Stimulated activated CD4-positive, alpha-beta T cell treated with anti-CD3 and anti-CD28 coated beads, Interleukin-1b, Interleukin-23, amount 100 ng/mL, for 48 hours (primary cell): ENCODE measurements around the gene P2RY14.
A peak's percentile ranks its signal among the peaks of the same experiment; 100 is the strongest.

Experiments used
- DNase-seq: peaks from one replicate; pipeline ENCODE4 v3.0.0-alpha.2; 2020

The P2RY14 gene

GRCh38 chr3:151174351-151174750, 104.0 kb downstream of the P2RY14 start:
- no peak for DNase-seq

GRCh38 chr3:151171145-151171757, 107.1 kb downstream of the P2RY14 start:
- DNase-seq, result peak; percentile 41

- DNase-seq, result peak; percentile 54
Observed at GRCh38 chr3:151169948-151170679, 108.2 kb downstream of the P2RY14 start.

- no peak for DNase-seq
Observed at GRCh38 chr3:151169262-151169947, 108.9 kb downstream of the P2RY14 start.

- DNase-seq, result peak; percentile 81
Observed at GRCh38 chr3:151168269-151169094, 109.9 kb downstream of the P2RY14 start.

GRCh38 chr3:151166161-151166560, 112.2 kb downstream of the P2RY14 start:
- DNase-seq, result no peak

- DNase-seq, result no peak
Observed at GRCh38 chr3:151165226-151165625, 113.1 kb downstream of the P2RY14 start.
